Naive thymus-derived CD8-positive, alpha-beta T cell (primary cell): ENCODE results near the gene ARHGAP27. TPM values are rescaled to one million over a fixed set of nuclear protein-coding genes. Genes with fewer than 3 reads are reported as not detected.
"Not testable (repeated sequence)": the region's sequence is repeated elsewhere in the genome, so short reads cannot be mapped to it uniquely, and the experiment has no call there.

Experiments
- ATAC-seq, 2 donors: fragments of 150-1000 bp; cut with Tn5 transposase in 1 of 2; sonication (Bioruptor Pico), chemical (Tn5 transposase) in 1 of 2; 1 replicate in 1 of 2; 2 replicates in 1 of 2; pipeline ENCODE4 v1.10.0; 2021; ENCODE audit warnings: mild to moderate bottlenecking in 2 of 2, moderate library complexity in 2 of 2
- POLR2A ChIA-PET: fragments of 350-600 bp; sonication (Branson Sonifier 250); formaldehyde crosslinking; loops from one replicate; lab custom pipeline; 2021; ENCODE audit warnings: antibody characterized with exemption; lab: Charles Lee
- DNase-seq, 10 donors: peaks; one replicate each; pipeline versions ENCODE4 v3.0.0 to v3.0.0-alpha.2; 2020 to 2022
- H3K27ac Mint-ChIP-seq, 10 donors: one replicate each; pipeline ENCODE4 v1.8.0; 2020 to 2022; ENCODE audit warnings: mild to moderate bottlenecking in 10 of 10, mixed read lengths in 10 of 10, moderate library complexity in 4 of 10, inconsistent platforms in 1 of 10
- H3K27me3 Mint-ChIP-seq, 5 donors: one replicate each; pipeline ENCODE4 v1.8.0; 2021 to 2022; ENCODE audit warnings: mixed read lengths in 5 of 5
- H3K36me3 Mint-ChIP-seq, 3 donors: one replicate each; pipeline ENCODE4 v1.8.0; 2020 to 2022; ENCODE audit warnings: mixed read lengths in 3 of 3, mild to moderate bottlenecking in 2 of 3, inconsistent platforms in 1 of 3
- H3K4me1 Mint-ChIP-seq, 4 donors: one replicate each; pipeline ENCODE4 v1.8.0; 2021 to 2022; ENCODE audit warnings: mixed read lengths in 4 of 4
- H3K4me3 Mint-ChIP-seq, 10 donors: one replicate each; pipeline ENCODE4 v1.8.0; 2020 to 2022; ENCODE audit warnings: mild to moderate bottlenecking in 10 of 10, mixed read lengths in 10 of 10, moderate library complexity in 6 of 10, inconsistent platforms in 1 of 10
- H3K9me3 Mint-ChIP-seq, 9 donors: one replicate each; pipeline ENCODE4 v1.8.0; 2020 to 2022; ENCODE audit warnings: mixed read lengths in 9 of 9, mild to moderate bottlenecking in 3 of 9, inconsistent platforms in 1 of 9, moderate library complexity in 1 of 9
- polyA plus RNA-seq, 3 donors: library from polyadenylated mRNA; unstranded; fragments of 300-500 nt; fragmentation: Illumina TruSeq; gene quantifications; one replicate each; pipeline ENCODE4 v1.2.3, GENCODE V29; 2021
- total RNA-seq, 8 experiments: library from RNA in 2 of 8; stranded (reverse) in 2 of 8; gene quantifications; one replicate each; pipeline ENCODE4 v1.2.3 and lab custom pipeline; 2021 to 2026

The ARHGAP27 gene
- total and polyA plus RNA-seq, 5 experiments from 2014 or later: 17.3 to 102 (median 31.1) TPM

DNA sequence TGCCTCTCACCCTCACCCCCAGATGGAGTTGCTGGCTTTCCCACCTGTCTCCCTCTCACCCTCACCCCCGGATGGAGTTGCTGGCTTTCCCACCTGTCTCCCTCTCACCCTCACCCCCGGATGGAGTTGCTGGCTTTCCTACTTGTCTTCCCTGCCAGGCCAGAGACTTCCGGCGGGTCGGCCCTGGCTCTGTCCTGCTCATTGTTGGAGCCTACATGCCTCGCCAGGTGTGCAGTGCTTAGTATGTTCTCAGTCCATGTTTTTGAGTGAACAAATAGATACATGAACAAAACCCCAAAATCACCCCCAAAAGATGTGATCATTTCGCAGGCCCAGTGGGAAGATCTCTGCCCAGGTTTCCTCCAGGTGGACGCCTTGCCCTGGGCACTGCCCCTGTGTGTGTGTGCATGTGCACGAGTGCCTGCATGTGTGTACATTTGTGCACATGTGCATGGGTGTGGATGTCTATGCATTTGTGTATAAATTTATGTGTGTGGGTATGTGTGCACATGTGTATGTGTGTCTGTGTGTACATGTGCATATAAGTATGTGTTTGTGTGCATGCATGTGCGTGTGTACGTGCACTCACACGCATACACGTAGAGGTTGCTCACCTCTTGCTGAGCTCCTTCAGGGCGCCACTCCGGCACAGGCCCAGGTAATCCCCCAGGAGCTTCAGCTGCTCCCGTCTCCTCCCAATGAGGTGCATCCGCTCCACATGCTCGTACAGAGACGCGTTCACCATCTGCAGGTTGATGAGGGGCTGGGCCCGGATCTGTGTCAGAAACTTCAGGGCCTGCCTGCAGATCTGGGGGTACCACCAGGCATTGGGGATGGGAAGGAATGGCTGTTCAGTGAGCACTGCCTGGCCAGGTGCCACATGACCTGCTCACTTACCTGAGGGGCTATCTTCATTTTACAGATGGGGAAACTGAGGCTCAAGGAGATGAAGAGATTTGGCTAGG is 12.5 kb upstream of the ARHGAP27 start:
- peaks cover 7 to 21% (median 15%) of the 10 kb centered on the region in 4 donors for H3K4me1 Mint-ChIP-seq
- peak in 1 of 10 donors; percentile 52 for DNase-seq
- peaks cover 0 to 28% (median 3%) of the 10 kb centered on the region in 3 donors for H3K36me3 Mint-ChIP-seq
- H3K9me3 Mint-ChIP-seq, ATAC-seq, H3K27me3 Mint-ChIP-seq, POLR2A ChIA-PET: not testable (repeated sequence)
- peak overlapping the region in 7 of 10 donors; percentile 20 to 86 (median 80) for H3K27ac Mint-ChIP-seq
- H3K4me3 Mint-ChIP-seq: peak overlapping the region in 1 of 10 donors; percentile 45

DNA sequence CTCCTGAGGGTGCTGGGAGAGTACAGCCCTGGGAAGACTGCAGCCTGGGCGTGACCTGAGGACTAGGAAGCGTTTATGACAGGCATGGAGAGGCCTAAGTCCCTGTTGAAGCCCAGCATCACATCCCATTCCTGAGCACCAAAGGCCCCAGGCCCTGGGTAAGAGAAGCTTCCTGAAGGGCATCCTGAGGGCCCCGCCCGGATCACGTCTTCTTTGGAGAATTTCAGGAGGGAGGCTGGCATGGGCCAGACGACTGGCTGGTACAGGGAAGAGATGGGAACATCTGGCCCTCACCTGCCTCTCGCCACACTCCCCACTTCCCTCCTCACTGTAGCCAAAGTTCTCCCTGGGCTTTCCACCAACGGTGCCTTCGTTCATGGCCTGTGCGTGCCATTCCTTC is 11.6 kb upstream of the ARHGAP27 start:
- peaks cover 0 to 27% (median 3%) of the 10 kb centered on the region in 3 donors for H3K36me3 Mint-ChIP-seq
- peaks cover 7 to 21% (median 15%) of the 10 kb centered on the region in 4 donors for H3K4me1 Mint-ChIP-seq
- peak overlapping the region in 1 of 10 donors; percentile 63 for H3K27ac Mint-ChIP-seq
- POLR2A ChIA-PET, H3K9me3 Mint-ChIP-seq, H3K27me3 Mint-ChIP-seq, H3K4me3 Mint-ChIP-seq, ATAC-seq: not testable (repeated sequence)
- DNase-seq: peak in 1 of 10 donors; percentile 16

DNA sequence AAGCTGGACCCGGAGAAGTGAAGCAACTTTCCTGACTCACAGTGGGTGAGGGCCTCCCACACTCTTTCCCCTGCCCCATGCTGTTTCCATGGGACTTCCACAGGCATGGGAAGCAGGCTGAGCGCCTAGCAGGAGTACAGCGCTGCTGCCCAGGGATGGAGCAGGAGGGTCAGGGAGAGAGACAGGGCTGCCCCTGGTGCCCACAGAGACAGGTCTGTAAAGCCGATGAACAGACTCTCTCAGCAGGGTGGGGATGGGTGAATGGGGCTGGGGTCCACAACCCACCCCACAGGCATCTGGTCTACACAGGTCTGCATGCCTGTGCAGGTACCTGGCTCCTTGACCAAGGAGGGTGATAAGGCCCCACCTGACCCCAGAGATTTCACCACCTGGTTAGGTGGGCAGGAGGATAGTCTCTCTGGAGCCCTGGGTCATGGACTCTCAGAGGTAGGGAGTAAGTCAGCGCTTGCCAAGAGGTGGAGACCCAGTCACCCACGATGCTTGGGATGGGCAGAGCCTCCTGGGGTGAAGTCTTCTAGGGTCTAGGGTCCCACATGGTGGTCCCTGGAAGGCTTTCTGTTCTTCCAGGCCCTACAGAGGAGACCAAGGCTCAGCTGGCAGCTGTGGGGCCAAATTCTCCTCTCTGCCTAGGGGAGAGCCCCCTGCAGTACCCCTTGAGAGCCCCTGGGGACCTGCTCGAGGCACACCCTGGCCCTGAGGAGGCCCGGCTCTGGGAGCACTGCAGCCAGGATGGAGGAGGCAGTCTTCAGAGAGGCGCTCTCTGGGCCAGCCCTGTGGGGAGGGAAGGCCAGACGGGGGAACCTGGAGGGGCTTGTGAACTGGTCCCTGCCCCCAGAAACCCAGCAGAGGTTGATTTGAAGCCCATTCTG is 10.9 kb upstream of the ARHGAP27 start:
- H3K4me3 Mint-ChIP-seq, ATAC-seq, H3K27me3 Mint-ChIP-seq, H3K9me3 Mint-ChIP-seq, POLR2A ChIA-PET: not testable (repeated sequence)
- Mint-ChIP-seq H3K4me1 (peaks cover 7 to 21% (median 15%) of the 10 kb centered on the region in 4 donors), H3K36me3 (peaks cover 0 to 25% (median 3%) of the 10 kb centered on the region in 3 donors), H3K27ac (peak overlapping the region in 1 of 10 donors; percentile 63)
- peak in 1 of 10 donors; percentile 50 for DNase-seq

DNA sequence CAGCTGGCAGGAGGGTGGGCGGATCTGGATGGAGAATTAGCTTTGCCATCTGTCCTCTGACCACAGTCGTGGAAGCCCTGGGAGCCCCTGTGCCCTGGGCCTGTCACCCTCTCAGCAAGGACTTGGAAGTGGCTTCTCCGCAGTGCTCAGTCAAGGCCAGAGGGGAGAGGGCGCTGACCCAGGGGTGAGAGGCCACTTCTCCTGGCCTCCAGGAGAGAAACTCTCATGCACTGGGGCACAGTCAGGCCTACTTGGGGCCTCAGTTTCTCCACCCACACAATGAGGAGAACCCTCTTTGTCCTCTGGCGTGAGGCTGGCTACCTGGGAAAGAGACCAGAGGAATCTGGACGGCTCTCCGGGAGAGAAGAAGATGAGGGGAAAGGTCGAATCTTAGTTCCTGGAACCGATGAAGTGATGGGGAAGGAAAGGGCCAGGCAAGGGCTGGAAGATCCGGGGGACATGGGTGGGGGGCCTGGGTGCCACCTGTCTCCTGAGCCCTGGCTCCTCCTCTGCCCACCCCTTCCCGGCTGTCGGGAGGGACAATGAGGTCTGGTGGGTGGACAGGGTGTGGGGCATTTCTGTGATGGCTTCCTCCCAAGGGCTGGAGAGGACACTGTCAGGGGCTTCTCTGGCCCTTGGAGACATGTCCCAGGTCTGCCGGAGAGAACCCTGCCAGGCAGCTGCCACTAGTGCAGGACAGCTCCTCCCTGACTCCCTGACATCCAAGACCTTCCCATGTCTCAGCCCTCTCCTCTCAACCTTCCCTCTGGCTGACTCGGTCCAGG is 9.0 kb upstream of the ARHGAP27 start:
- H3K9me3 Mint-ChIP-seq: no peaks in the 10 kb centered on the region
- POLR2A ChIA-PET: interaction anchor here (0.6 kb wide), 1 partner anchor 621 kb away, joined by 6 read pairs; no protein-coding TSS in a partner anchor

DNA sequence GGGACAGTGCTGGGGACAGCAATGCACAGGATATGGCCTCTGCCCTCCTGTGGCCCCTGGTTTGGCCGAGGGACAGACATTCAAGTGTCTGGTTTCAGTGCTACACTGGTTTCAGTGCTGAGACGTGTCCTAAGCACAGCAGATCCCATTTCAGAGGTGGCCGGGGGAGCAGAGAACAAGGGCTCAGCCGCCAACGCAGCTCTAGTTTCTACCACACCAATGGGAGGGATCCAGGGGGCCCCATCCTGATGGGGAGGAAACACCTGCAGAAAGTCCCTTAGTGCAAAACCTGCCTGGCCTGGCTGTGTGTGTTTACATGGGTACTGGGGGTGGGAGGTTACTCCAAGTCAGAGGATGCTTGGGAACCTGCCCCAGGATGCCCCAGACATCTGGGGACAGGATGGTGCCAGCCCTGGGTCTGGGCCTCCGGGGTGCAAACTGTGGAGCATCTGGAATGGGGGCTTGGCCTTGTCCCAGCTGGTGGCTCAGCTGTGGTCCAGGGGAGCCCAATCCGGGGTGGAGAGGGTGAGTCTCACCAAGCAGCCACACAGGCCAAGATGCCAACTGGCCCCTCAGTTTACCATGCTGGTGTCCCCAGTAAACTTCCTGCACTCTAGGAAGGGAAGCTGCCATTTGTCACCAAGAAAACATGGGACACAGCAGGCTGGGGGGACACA is 8.3 kb upstream of the ARHGAP27 start:
- POLR2A ChIA-PET: interaction anchor here (0.6 kb wide), 1 partner anchor 621 kb away, joined by 6 read pairs; no protein-coding TSS in a partner anchor
- not testable (repeated sequence) for H3K4me3 Mint-ChIP-seq, H3K27me3 Mint-ChIP-seq, H3K9me3 Mint-ChIP-seq
- Mint-ChIP-seq H3K36me3 (peaks cover 0 to 22% (median 0%) of the 10 kb centered on the region in 3 donors), H3K4me1 (peaks cover 5 to 17% (median 10%) of the 10 kb centered on the region in 4 donors), H3K27ac (peak overlapping the region in 5 of 10 donors; percentile 48 to 93 (median 59))
- ATAC-seq (peak in 1 of 2 donors; percentile 69), DNase-seq (peak in 1 of 10 donors; percentile 44)

More for the DNA sequence above, 9.0 kb upstream of the ARHGAP27 start:
- DNase-seq (peak in 1 of 10 donors; percentile 57), ATAC-seq (no peak)
- Mint-ChIP-seq H3K27me3 (no peaks in the 10 kb centered on the region), H3K27ac (peak overlapping the region in 3 of 10 donors; percentile 62 to 74 (median 74)), H3K36me3 (peaks cover 0 to 22% (median 0%) of the 10 kb centered on the region in 3 donors), H3K4me1 (peaks cover 7 to 21% (median 15%) of the 10 kb centered on the region in 4 donors), H3K4me3 (no peak overlapping the region)

DNA sequence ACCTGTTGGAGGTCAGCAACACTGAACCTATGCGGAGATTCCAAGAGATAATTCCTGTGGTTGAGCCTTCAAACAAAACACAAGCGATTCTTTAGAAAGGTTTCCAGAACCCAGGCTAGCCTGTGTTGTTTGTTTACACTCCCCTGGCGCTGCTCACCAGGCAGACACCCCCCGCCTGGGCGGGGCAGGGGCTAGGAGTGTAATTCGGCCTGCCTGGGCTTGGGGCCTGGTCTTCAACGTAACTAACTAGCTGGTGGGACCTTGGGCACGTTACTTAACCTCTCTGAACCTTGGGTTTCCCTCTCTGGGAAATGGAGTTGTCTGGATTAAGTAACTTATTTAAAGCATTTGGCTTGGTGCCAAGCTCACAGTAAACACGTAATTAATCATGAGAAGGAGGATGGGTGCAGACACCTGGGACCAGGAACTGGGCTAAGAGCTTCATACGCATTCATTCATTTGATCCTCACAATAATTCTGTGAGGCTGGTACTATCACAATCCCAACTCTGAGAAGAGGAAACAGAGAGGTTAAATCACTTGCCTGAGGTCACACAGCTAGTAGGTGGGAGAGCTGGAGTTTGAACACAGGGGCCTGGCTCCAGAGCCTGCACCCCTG is 7.6 kb upstream of the ARHGAP27 start:
- Mint-ChIP-seq H3K27ac (peak overlapping the region in 6 of 10 donors; percentile 19 to 93 (median 48)), H3K4me1 (peaks cover 4 to 14% (median 6%) of the 10 kb centered on the region in 4 donors), H3K9me3 (no peaks in the 10 kb centered on the region), H3K27me3 (no peaks in the 10 kb centered on the region), H3K4me3 (no peak overlapping the region), H3K36me3 (peaks cover 0 to 24% (median 0%) of the 10 kb centered on the region in 3 donors)
- DNase-seq (peak in 1 of 10 donors; percentile 10), ATAC-seq (no peak)
- POLR2A ChIA-PET: interaction anchor here (0.6 to 0.7 kb wide), 2 partner anchors 277 to 1314 kb away, joined by 3 to 4 read pairs; no protein-coding TSS in a partner anchor

DNA sequence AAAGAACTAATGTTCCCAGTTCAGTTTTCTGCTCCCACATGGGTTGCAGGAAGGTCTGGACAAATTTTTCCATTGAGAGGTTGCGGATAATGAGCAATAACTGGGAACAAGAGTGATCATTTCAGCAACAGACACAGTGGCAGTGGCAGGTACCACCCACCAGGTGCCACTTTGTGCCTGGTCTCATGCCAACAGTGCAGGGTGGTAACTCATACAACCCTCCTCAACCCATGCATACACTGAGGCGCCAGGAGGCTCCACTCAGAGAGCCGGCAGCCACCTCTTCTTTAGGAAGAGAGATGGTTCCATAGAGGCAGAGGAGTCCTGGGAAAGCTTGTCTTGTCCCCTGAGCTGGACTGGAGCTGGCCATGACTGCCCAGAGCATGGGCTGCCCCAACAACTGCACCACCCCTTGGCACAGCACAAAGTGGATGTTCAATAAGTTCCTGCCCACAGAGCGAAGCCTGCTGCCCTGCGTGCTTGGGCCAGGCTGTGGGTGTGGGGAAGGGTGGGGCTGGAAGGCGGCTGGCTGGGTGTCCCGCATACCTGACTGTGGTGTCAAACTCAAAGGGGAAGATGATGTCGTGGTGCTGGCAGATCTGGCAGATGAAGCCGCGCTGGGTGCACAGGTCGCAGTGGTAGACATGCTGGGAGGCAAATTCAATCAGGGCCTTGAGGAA is 6.4 kb upstream of the ARHGAP27 start:
- no peaks in the 10 kb centered on the region for H3K27me3 Mint-ChIP-seq
- no peak overlapping the region for H3K4me3 Mint-ChIP-seq
- peaks cover 0 to 11% (median 4%) of the 10 kb centered on the region in 4 donors for H3K4me1 Mint-ChIP-seq
- H3K9me3 Mint-ChIP-seq: no peaks in the 10 kb centered on the region
- ATAC-seq (no peak), DNase-seq (peak in 1 of 10 donors; percentile 38)
- POLR2A ChIA-PET: no interaction called here
- H3K27ac Mint-ChIP-seq: peak overlapping the region in 2 of 10 donors; percentile 8 to 11
- H3K36me3 Mint-ChIP-seq: peaks cover 0 to 17% (median 0%) of the 10 kb centered on the region in 3 donors

DNA sequence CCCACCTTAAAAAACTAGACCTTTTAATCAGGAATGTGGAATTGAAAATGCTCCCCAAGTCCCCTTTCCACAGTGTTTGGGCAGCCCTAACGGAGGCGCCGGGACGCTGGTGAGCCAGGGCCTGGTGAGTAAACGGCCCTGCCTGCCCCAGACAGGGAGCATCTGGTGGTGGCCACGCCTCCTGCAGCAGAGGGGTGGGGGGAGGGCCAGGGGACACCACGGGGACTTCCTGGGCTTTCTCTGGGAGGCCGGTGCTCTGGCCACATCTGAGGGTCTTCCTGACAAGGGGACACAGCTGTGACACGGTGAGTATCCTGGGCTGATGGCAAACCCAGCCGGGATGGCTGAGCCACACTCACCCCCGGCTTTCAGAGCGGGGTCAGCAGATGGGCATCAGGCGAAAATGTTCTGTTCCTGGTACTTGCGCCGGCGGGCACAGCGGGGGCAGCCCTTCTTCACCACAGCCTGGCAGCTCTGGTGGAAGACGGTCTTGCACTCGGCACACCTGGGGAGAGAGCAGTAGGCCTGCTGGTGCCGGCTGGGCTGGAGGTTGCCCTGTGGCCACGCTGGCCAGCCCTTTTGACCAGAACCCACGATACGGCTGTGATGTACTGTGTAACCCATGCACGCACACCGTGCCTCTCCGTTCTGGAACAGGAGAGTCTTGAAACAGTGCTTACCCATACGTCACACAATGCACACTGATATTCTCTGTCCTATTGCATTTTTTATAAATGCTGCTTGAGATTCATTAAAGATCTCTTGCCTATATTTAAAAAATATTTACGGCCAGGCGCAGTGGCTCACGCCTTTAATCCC is 5.0 kb upstream of the ARHGAP27 start:
- Mint-ChIP-seq H3K4me3 (no peak overlapping the region), H3K27ac (peak overlapping the region in 2 of 10 donors; percentile 14 to 21), H3K4me1 (peaks cover 0 to 11% (median 6%) of the 10 kb centered on the region in 4 donors), H3K9me3 (no peaks in the 10 kb centered on the region), H3K36me3 (peaks cover 0 to 17% (median 0%) of the 10 kb centered on the region in 3 donors), H3K27me3 (no peaks in the 10 kb centered on the region)
- POLR2A ChIA-PET: interaction anchor here (0.6 kb wide), 1 partner anchor 162 kb away, joined by 3 read pairs; no protein-coding TSS in a partner anchor
- DNase-seq: peak in 1 of 10 donors; percentile 37
- ATAC-seq: no peak

DNA sequence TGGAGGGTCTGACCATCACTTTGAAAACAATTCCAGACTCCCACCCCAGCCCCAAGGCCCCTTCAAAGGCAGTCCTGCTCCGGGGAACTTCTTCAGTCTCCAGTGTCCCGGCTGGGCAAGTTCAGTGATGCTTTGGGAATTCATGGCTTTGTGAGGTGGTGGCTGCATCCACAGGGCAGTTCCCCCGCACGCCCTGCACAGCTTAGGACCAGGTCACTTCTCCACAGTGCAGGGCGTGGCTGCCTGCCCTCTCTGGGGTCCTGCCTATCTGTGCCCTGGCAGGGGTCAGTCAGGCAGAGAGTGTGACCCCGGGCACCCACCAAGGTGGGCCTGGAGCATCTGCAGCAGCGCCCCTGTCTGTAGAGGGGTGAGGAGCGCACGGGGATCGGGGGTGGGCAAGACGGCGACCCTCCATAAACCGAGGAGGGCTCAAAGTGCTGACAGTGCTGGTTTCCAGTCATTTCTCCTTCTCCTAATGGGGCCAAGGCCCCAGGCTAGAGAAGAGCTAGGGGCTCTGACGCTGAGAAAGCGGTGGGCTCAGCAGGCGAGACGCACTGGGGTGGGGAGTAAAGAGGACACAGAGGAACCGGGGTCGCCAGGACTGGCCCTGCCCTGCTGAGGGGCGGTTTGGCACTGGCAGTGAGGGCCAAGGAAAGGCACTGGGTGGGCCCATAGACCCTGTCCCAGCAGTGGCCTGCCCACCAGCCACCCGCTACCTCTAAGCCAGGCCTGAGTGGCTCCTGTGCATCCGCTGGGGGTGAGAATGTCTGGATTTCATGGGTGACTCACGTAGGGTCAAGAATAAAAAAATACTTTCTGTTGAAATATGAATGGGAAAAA is 4.2 kb upstream of the ARHGAP27 start:
- H3K27ac Mint-ChIP-seq: no peak overlapping the region
- H3K4me3 Mint-ChIP-seq: no peak overlapping the region
- peaks cover 0 to 17% (median 0%) of the 10 kb centered on the region in 3 donors for H3K36me3 Mint-ChIP-seq
- no peaks in the 10 kb centered on the region for H3K27me3 Mint-ChIP-seq
- POLR2A ChIA-PET: interaction anchor here (0.6 kb wide), 1 partner anchor 161 kb away, joined by 3 read pairs; no protein-coding TSS in a partner anchor
- peaks cover 0 to 11% (median 5%) of the 10 kb centered on the region in 4 donors for H3K4me1 Mint-ChIP-seq
- ATAC-seq (no peak), DNase-seq (peak in 1 of 10 donors; percentile 47)
- H3K9me3 Mint-ChIP-seq: no peaks in the 10 kb centered on the region
